Endometrial microvascular endothelial cells (primary cell): ENCODE data around the gene LPAR3. TPM values are rescaled to one million over a fixed set of nuclear protein-coding genes. Genes with fewer than 3 reads are reported as not detected.

ENCODE experiments used
- in situ Hi-C: cut with HindIII; loops from 2 replicates; pipeline ENCODE4 v1.10.0; 2017; ENCODE audit warnings: low sequenced_read_pairs, low pct_unique_long_range_greater_than_20kb; ENCODE audit errors: inconsistent ontology term
- total RNA-seq: library from RNA; depleted of rRNA; stranded (reverse); fragments of >200 nt; gene quantifications from one replicate; pipeline ENCODE4 v1.2.3, GENCODE V29; 2015; ENCODE audit errors: inconsistent ontology term

Gene LPAR3
- total RNA-seq, 1 donor from 2014 or later: not detected

- in situ Hi-C loops: no loop called here
Observed at GRCh38 chr1:84763912-84764680, 128.9 kb downstream of the LPAR3 start.

- in situ Hi-C loops: no loop called here
Observed at GRCh38 chr1:84762664-84763063, 130.3 kb downstream of the LPAR3 start.

Other genes with a start within 250 kb of the LPAR3 start
- gene SSX2IP, start 202.7 kb downstream of the LPAR3 start, total RNA-seq: 13.9 TPM
- gene MCOLN2, start 103.9 kb upstream of the LPAR3 start, total RNA-seq: not detected
- gene MCOLN3, start 155.3 kb upstream of the LPAR3 start, total RNA-seq: not detected